ENCODE measurements around the gene OR2B2.
A peak's percentile ranks its signal among the peaks of the same experiment; 100 is the strongest.

Gene OR2B2

GRCh38 chr6:27883136-27883535 is 29.1 kb downstream of the OR2B2 start:
- no peak for TF ChIP-seq CTCF (IDR thresholded peaks at IDR 0.05; ENCODE audit: extremely low read depth, missing control alignments)
- no peak for DNase-seq (ENCODE audit: low spot score)

- TF ChIP-seq CTCF (IDR thresholded peaks at IDR 0.05; ENCODE audit: extremely low read depth, missing control alignments), result no peak
- no peak for DNase-seq (ENCODE audit: low spot score)
These were observed 29.6 kb downstream of the OR2B2 start for GRCh38 chr6:27882624-27883023.

- TF ChIP-seq CTCF (IDR thresholded peaks at IDR 0.05; ENCODE audit: extremely low read depth, missing control alignments), result no peak
- no peak for DNase-seq (ENCODE audit: low spot score)
These were observed 32.4 kb downstream of the OR2B2 start for GRCh38 chr6:27879837-27880236.

- TF ChIP-seq CTCF (IDR thresholded peaks at IDR 0.05; ENCODE audit: extremely low read depth, missing control alignments), result no peak
- DNase-seq (ENCODE audit: low spot score), result no peak
These were observed 38.2 kb downstream of the OR2B2 start for GRCh38 chr6:27874016-27874415.

- TF ChIP-seq CTCF (IDR thresholded peaks at IDR 0.05; ENCODE audit: extremely low read depth, missing control alignments), result no peak
- no peak for DNase-seq (ENCODE audit: low spot score)
These were observed 38.9 kb downstream of the OR2B2 start for GRCh38 chr6:27873021-27873940.

- no peak for DNase-seq (ENCODE audit: low spot score)
- no peak for TF ChIP-seq CTCF (IDR thresholded peaks at IDR 0.05; ENCODE audit: extremely low read depth, missing control alignments)
These were observed 39.6 kb downstream of the OR2B2 start for GRCh38 chr6:27872642-27873020.

GRCh38 chr6:27871924-27872638 is 40.1 kb downstream of the OR2B2 start:
- TF ChIP-seq CTCF (IDR thresholded peaks at IDR 0.05; ENCODE audit: extremely low read depth, missing control alignments), result no peak
- DNase-seq (ENCODE audit: low spot score), result peak; percentile 86
